DOHH2 (cell line): ENCODE data around the gene ALPG.
"Not testable (repeated sequence)": the region's sequence is repeated elsewhere in the genome, so short reads cannot be mapped to it uniquely, and the experiment has no call there.

ENCODE experiments used
- EZH2phosphoT487 ChIP-seq: fragments of 200-600 bp; sonication (generic); IDR thresholded peaks from 2 replicates; pipeline ENCODE4 v1.6.1; 2017; ENCODE audit warnings: borderline replicate concordance, mild to moderate bottlenecking, antibody characterized with exemption, low read length, moderate library complexity, mixed read lengths
- TF ChIP-seq, protein P1 (sequence below): fragments of 200-600 bp; sonication (generic); IDR thresholded peaks from one replicate; pipeline ENCODE4 v1.5.1; 2014; ENCODE audit warnings: antibody characterized with exemption, mild to moderate bottlenecking, low read depth, low read length; ENCODE audit not compliant: poor library complexity, severe bottlenecking

DNA sequence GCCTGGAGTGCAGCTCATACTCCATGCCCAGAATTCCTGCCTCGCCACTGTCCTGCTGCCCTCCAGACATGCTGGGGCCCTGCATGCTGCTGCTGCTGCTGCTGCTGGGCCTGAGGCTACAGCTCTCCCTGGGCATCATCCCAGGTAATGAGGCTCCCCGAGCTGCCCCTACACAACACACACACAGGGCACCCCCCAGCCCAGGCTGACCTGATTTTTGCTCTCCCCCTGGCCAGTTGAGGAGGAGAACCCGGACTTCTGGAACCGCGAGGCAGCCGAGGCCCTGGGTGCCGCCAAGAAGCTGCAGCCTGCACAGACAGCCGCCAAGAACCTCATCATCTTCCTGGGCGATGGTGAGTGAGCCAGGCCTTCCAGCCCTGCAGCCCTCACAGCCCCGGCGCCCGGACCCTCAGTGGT, 27.9 kb upstream of the ALPG start, which contains the start of gene ALPP:
- TF ChIP-seq, protein P1, sequence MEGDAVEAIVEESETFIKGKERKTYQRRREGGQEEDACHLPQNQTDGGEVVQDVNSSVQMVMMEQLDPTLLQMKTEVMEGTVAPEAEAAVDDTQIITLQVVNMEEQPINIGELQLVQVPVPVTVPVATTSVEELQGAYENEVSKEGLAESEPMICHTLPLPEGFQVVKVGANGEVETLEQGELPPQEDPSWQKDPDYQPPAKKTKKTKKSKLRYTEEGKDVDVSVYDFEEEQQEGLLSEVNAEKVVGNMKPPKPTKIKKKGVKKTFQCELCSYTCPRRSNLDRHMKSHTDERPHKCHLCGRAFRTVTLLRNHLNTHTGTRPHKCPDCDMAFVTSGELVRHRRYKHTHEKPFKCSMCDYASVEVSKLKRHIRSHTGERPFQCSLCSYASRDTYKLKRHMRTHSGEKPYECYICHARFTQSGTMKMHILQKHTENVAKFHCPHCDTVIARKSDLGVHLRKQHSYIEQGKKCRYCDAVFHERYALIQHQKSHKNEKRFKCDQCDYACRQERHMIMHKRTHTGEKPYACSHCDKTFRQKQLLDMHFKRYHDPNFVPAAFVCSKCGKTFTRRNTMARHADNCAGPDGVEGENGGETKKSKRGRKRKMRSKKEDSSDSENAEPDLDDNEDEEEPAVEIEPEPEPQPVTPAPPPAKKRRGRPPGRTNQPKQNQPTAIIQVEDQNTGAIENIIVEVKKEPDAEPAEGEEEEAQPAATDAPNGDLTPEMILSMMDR = not testable (repeated sequence)
- TF ChIP-seq EZH2phosphoT487 = not testable (repeated sequence)
